Measurements from ENCODE around the gene ASIC4. TPM values are rescaled to one million over a fixed set of nuclear protein-coding genes. Genes with fewer than 3 reads are reported as not detected.
A peak's percentile ranks its signal among the peaks of the same experiment; 100 is the strongest.

Gene ASIC4
- total and polyA plus RNA-seq, 2 of the 4 experiments (the other 2 are of a cell fraction), result 0.10 TPM; not detected in 1

- H3K56ac ChIP-seq (ENCODE audit: extremely low read depth, insufficient read depth, low read length), result no peak overlapping the region
- H2BK120ac ChIP-seq (ENCODE audit: low read depth, low read length), result no peak overlapping the region
- peak; percentile 80 for TF ChIP-seq CTCF (conservative IDR thresholded peaks at IDR 0.05; ENCODE audit: low read depth, low read length)
- TF ChIP-seq CHD1 (IDR thresholded peaks at IDR 0.05; ENCODE audit: low read depth, low read length), result no peak
- TF ChIP-seq RAD21 (IDR thresholded peaks at IDR 0.05; ENCODE audit: low read length), result peak; percentile 79
- peak; percentile 78 for TF ChIP-seq SMC3 (IDR thresholded peaks at IDR 0.05; ENCODE audit: low read depth, low read length)
- no peak overlapping the region for H4K91ac ChIP-seq (ENCODE audit: insufficient read depth, low read depth, low read length)
- H4K20me1 ChIP-seq (ENCODE audit: insufficient read depth, low read length), result no peaks in the 10 kb centered on the region; the same call in 1 of the 2 replicates
- H3K4ac ChIP-seq (ENCODE audit: low read depth, low read length), result no peak overlapping the region; the same call in 1 of the 2 replicates
- H2BK5ac ChIP-seq (ENCODE audit: low read depth, low read length, poor library complexity, severe bottlenecking), result no peak overlapping the region
- ChIA-PET CTCF (interaction anchor here (0.6 to 1.8 kb wide), 7 partner anchors 8 to 73 kb away, joined by 3 to 7 read pairs (median 3); no protein-coding TSS in a partner anchor), POLR2A (ENCODE audit: unreplicated experiment) (no interaction called here)
- in situ Hi-C loops (cut with MboI; ENCODE audit: low sequenced_read_pairs), result no loop called here
- BruUV-seq (replicated peaks), result no TSS peak
- H2AFZ ChIP-seq (replicated peaks; ENCODE audit: low read length, poor library complexity), result peak overlapping the region; percentile 71
- no CpG with 5 or more reads among the region's 14 CpGs for WGBS, 2 experiments (ENCODE audit: extremely low coverage in 2 of 2, insufficient read length in 1 of 2)
- dilution Hi-C loops (cut with HindIII; ENCODE audit: low sequenced_read_pairs, unreplicated experiment), result no loop called here
- no peak overlapping the region for H3K27ac ChIP-seq (ENCODE audit: insufficient read depth, low read length)
- H3K4me2 ChIP-seq (ENCODE audit: low read depth, low read length), result no peak overlapping the region
- no peaks in the 10 kb centered on the region for H3K27me3 ChIP-seq (ENCODE audit: control insufficient read depth, insufficient read depth, low read length)
- H3K14ac ChIP-seq (replicated peaks; ENCODE audit: low read depth, low read length), result no peak overlapping the region
- no peak overlapping the region for H2BK15ac ChIP-seq (ENCODE audit: low read depth, low read length)
- peak overlapping the region; percentile 47 for H2AK9ac ChIP-seq (replicated peaks; ENCODE audit: low read depth, low read length, poor library complexity)
- H3K9me3 ChIP-seq (ENCODE audit: control insufficient read depth, insufficient read depth, low read length), result no peaks in the 10 kb centered on the region
- intact Hi-C loops (cut with micrococcal nuclease), result loop anchor here (1.0 kb wide), 1 partner anchor 54 kb away; no protein-coding TSS in a partner anchor
- ATAC-seq (ENCODE audit: low read depth), result peak; percentile 83
- H2BK20ac ChIP-seq (ENCODE audit: low read depth, low read length), result no peak overlapping the region
- H3K4me3 ChIP-seq (ENCODE audit: insufficient read depth, low read depth, low read length), result no peak overlapping the region
- no peak overlapping the region for H2AK5ac ChIP-seq (ENCODE audit: low read depth, low read length)
- peaks cover 51% of the 10 kb centered on the region for H3K36me3 ChIP-seq (ENCODE audit: control insufficient read depth, insufficient read depth, low read length)
- no peak overlapping the region for H3K18ac ChIP-seq (ENCODE audit: low read depth, low read length)
- H3K9me1 ChIP-seq (ENCODE audit: insufficient read depth, low read length), result no peaks in the 10 kb centered on the region
- H3K9ac ChIP-seq (ENCODE audit: low read depth, low read length), result no peak overlapping the region
- H4K5ac ChIP-seq (ENCODE audit: low read depth, low read length), result no peak overlapping the region
- peak; percentile 45 for DNase-seq
- peaks cover 3% of the 10 kb centered on the region; the same call in 1 of the 2 replicates for H3K4me1 ChIP-seq (ENCODE audit: control insufficient read depth, insufficient read depth, low read length)
- no peak overlapping the region for H4K8ac ChIP-seq (ENCODE audit: low read depth in 2 of 2, low read length in 2 of 2)
- H3K23ac ChIP-seq (ENCODE audit: low read depth, low read length), result no peak overlapping the region
- no peaks in the 10 kb centered on the region for H3K79me1 ChIP-seq (ENCODE audit: low read depth in 1 of 2, low read length in 2 of 2)
Measured at GRCh38 chr2:219475697-219476651, 38.3 kb upstream of the ASIC4 start.
